Caco-2 (cell line): ENCODE data around the gene CLEC4A. TPM values are rescaled to one million over a fixed set of nuclear protein-coding genes. Genes with fewer than 3 reads are reported as not detected.

Experiments
- Bru-seq: library from RNA; stranded (reverse); fragments of 400-500 nt; gene quantifications from one replicate; lab custom pipeline; 2021; lab: Mats Ljungman, UMichigan
- BruChase-seq, 2 experiments: library from RNA; stranded (reverse); fragments of 400-500 nt; gene quantifications; one replicate each; lab custom pipeline; 2021; lab: Mats Ljungman, UMichigan
- BruUV-seq: library from RNA; stranded (reverse); fragments of 400-500 nt; replicated peaks from 2 replicates; lab custom pipeline; 2021; lab: Mats Ljungman, UMichigan
- CTCF ChIA-PET: fragments of 300-600 bp; sonication (Branson Sonifier 250); formaldehyde crosslinking; loops from one replicate; lab custom pipeline; 2022; ENCODE audit warnings: antibody characterized with exemption; lab: Charles Lee
- POLR2A ChIA-PET: fragments of 300-600 bp; sonication (Branson Sonifier 250); formaldehyde crosslinking; loops from one replicate; lab custom pipeline; 2022; ENCODE audit warnings: antibody characterized with exemption; lab: Charles Lee
- DNase-seq, 2 experiments: peaks; one replicate each; pipeline versions ENCODE4 v3.0.0 to v3.0.0-alpha.2; 2020 to 2022
- H3K27me3 ChIP-seq: replicated peaks from 2 replicates; pipeline ENCODE4 v1.6.0; 2011; ENCODE audit warnings: low read length; ENCODE audit not compliant: control insufficient read depth, insufficient read depth
- H3K36me3 ChIP-seq: 2 replicates; pipeline ENCODE4 v1.5.1; 2011; ENCODE audit warnings: low read length; ENCODE audit not compliant: control insufficient read depth, insufficient read depth
- H3K4me1 ChIP-seq: fragments of 250-450 bp; sonication (Bioruptor Pico); 2 replicates; pipeline ENCODE4 v1.5.1; 2020; ENCODE audit warnings: mild to moderate bottlenecking
- H3K4me3 ChIP-seq: 2 replicates; pipeline ENCODE4 v1.5.1; 2011; ENCODE audit warnings: low read depth, mild to moderate bottlenecking, control low read depth, low read length
- H3K9me3 ChIP-seq: fragments of 250-450 bp; sonication (Bioruptor Pico); 2 replicates; pipeline ENCODE4 v1.5.1; 2020; ENCODE audit warnings: mild to moderate bottlenecking, moderate library complexity
- H3K27ac Mint-ChIP-seq: one replicate; pipeline ENCODE4 v1.8.0; 2022; ENCODE audit warnings: mixed read lengths; ENCODE audit not compliant: unreplicated experiment
- H3K27me3 Mint-ChIP-seq: one replicate; pipeline ENCODE4 v1.8.0; 2022; ENCODE audit warnings: mixed read lengths; ENCODE audit not compliant: insufficient read depth, unreplicated experiment
- H3K36me3 Mint-ChIP-seq: one replicate; pipeline ENCODE4 v1.8.0; 2022; ENCODE audit warnings: mild to moderate bottlenecking, mixed read lengths; ENCODE audit not compliant: insufficient read depth, unreplicated experiment
- H3K4me1 Mint-ChIP-seq: one replicate; pipeline ENCODE4 v1.8.0; 2022; ENCODE audit warnings: low read depth, mixed read lengths; ENCODE audit not compliant: unreplicated experiment
- H3K4me3 Mint-ChIP-seq: one replicate; pipeline ENCODE4 v1.8.0; 2022; ENCODE audit warnings: mild to moderate bottlenecking, moderate library complexity, mixed read lengths; ENCODE audit not compliant: unreplicated experiment
- H3K9me3 Mint-ChIP-seq: one replicate; pipeline ENCODE4 v1.8.0; 2022; ENCODE audit warnings: mixed read lengths; ENCODE audit not compliant: unreplicated experiment
- CTCF ChIP-seq, 2 experiments: fragments of 200-600 bp in 1 of 2; IDR thresholded peaks; 1 replicate in 1 of 2; 2 replicates in 1 of 2; pipeline versions ENCODE4 v1.5.1 to v1.8.0; 2011 to 2022; ENCODE audit warnings: antibody characterized with exemption in 1 of 2, control low read depth in 1 of 2, inconsistent platforms in 1 of 2, low read depth in 1 of 2, low read length in 1 of 2, mild to moderate bottlenecking in 1 of 2, moderate library complexity in 1 of 2; ENCODE audit not compliant: insufficient read depth in 1 of 2, severe bottlenecking in 1 of 2, unreplicated experiment in 1 of 2
- intact Hi-C: fragments of 100-400 bp; cut with micrococcal nuclease; formaldehyde crosslinking; loops from one replicate; pipeline ENCODE4 v1.10.0; 2022; ENCODE audit not compliant: unreplicated experiment
- long read RNA-seq: library from polyadenylated mRNA; stranded (forward); transcript quantifications from one replicate; pipeline ENCODE4 v2.0.0, GENCODE V29; 2022
- total RNA-seq: library from RNA; stranded (reverse); gene quantifications from 2 replicates; pipeline ENCODE4 v1.2.3, GENCODE V29; 2022

Gene CLEC4A
- total RNA-seq (0.32 and 0.70 TPM in 2 replicates), Bru-seq, nascent RNA (percentile 46 among the genes with signal in this experiment), BruChase-seq, experiment 1, labeled RNA remaining after a 2-hour chase (percentile 65 among the genes with signal in this experiment), BruChase-seq, experiment 2, labeled RNA remaining after a 6-hour chase (percentile 71 among the genes with signal in this experiment)
- long read RNA-seq: 0 reads

- Mint-ChIP-seq H3K4me1 (no peaks in the 10 kb centered on the region), H3K36me3 (no peaks in the 10 kb centered on the region), H3K9me3 (no peaks in the 10 kb centered on the region), H3K4me3 (no peak within 1 kb of the TSS), H3K27me3 (no peaks in the 10 kb centered on the region), H3K27ac (no peak within 1 kb of the TSS)
- no TSS peak for BruUV-seq
- DNase-seq: no peak
- ChIA-PET CTCF (no interaction called here), POLR2A (no interaction called here)
- Histone ChIP-seq H3K9me3 (no peaks in the 10 kb centered on the region), H3K4me1 (no peaks in the 10 kb centered on the region), H3K4me3 (no peak within 1 kb of the TSS), H3K27me3 (no peaks in the 10 kb centered on the region), H3K36me3 (no peaks in the 10 kb centered on the region)
- intact Hi-C loops: no loop called here
- no peak for TF ChIP-seq CTCF (IDR thresholded peaks at IDR 0.05; ENCODE audit: insufficient read depth in 1 of 2, low read depth in 1 of 2, low read length in 1 of 2, severe bottlenecking in 1 of 2, unreplicated experiment in 1 of 2)
Observed at GRCh38 chr12:8123124-8123912, at the start of gene CLEC4A. Gene CLEC4A (plus strand): TSS chr12:8123617. CDS start chr12:8123879, 262 bp downstream.

GRCh38 chr12:8075935-8076334 is 47.5 kb upstream of the CLEC4A start:
- H3K36me3 ChIP-seq: no peaks in the 10 kb centered on the region
- no peaks in the 10 kb centered on the region for H3K9me3 ChIP-seq
- Mint-ChIP-seq H3K27ac (no peak overlapping the region), H3K4me3 (no peak overlapping the region), H3K4me1 (peaks cover 14% of the 10 kb centered on the region), H3K27me3 (no peaks in the 10 kb centered on the region), H3K36me3 (no peaks in the 10 kb centered on the region), H3K9me3 (no peaks in the 10 kb centered on the region)
- BruUV-seq: no TSS peak
- no peak for DNase-seq
- no peak overlapping the region for H3K4me3 ChIP-seq
- H3K27me3 ChIP-seq: no peaks in the 10 kb centered on the region
- ChIA-PET CTCF (no interaction called here), POLR2A (no interaction called here)
- intact Hi-C loops: loop anchor here (5.0 kb wide), 1 partner anchor 269 kb away; no protein-coding TSS in a partner anchor
- no peak for TF ChIP-seq CTCF (IDR thresholded peaks at IDR 0.05; ENCODE audit: insufficient read depth in 1 of 2, low read depth in 1 of 2, low read length in 1 of 2, severe bottlenecking in 1 of 2, unreplicated experiment in 1 of 2)
- H3K4me1 ChIP-seq: peaks cover 9% of the 10 kb centered on the region; the same call in 1 of the 2 replicates

GRCh38 chr12:8076366-8076765 is 47.1 kb upstream of the CLEC4A start:
- H3K4me3 Mint-ChIP-seq: no peak overlapping the region
- Histone ChIP-seq H3K27me3 (no peaks in the 10 kb centered on the region), H3K36me3 (no peaks in the 10 kb centered on the region), H3K4me3 (no peak overlapping the region), H3K9me3 (no peaks in the 10 kb centered on the region), H3K4me1 (peaks cover 9% of the 10 kb centered on the region; the same call in 1 of the 2 replicates)
- H3K27ac Mint-ChIP-seq: no peak overlapping the region
- DNase-seq: no peak
- CTCF ChIA-PET: interaction anchor here (2.6 kb wide), 1 partner anchor 30 kb away, joined by 38 read pairs; no protein-coding TSS in a partner anchor
- peaks cover 14% of the 10 kb centered on the region for H3K4me1 Mint-ChIP-seq
- TF ChIP-seq CTCF (IDR thresholded peaks at IDR 0.05; ENCODE audit: insufficient read depth in 1 of 2, low read depth in 1 of 2, low read length in 1 of 2, severe bottlenecking in 1 of 2, unreplicated experiment in 1 of 2): no peak
- POLR2A ChIA-PET: no interaction called here
- no peaks in the 10 kb centered on the region for H3K27me3 Mint-ChIP-seq
- no peaks in the 10 kb centered on the region for H3K36me3 Mint-ChIP-seq
- no peaks in the 10 kb centered on the region for H3K9me3 Mint-ChIP-seq
- no TSS peak for BruUV-seq
- intact Hi-C loops: loop anchor here (5.0 kb wide), 1 partner anchor 269 kb away; no protein-coding TSS in a partner anchor
